GM12892 (cell line): ENCODE measurements around the gene CAP2.

Source experiments
- POLR2A ChIP-seq: IDR thresholded peaks from 2 replicates; pipeline ENCODE4 v1.6.1; 2011; ENCODE audit warnings: low read depth, low read length, control low read depth
- POLR2AphosphoS5 ChIP-seq: IDR thresholded peaks from 2 replicates; pipeline ENCODE4 v1.6.1; 2011; ENCODE audit warnings: low read depth, low read length, control low read depth
- TAF1 ChIP-seq: IDR thresholded peaks from 2 replicates; pipeline ENCODE4 v1.6.1; 2011; ENCODE audit warnings: low read depth, mild to moderate bottlenecking, control low read depth, low read length, borderline replicate concordance

DNA sequence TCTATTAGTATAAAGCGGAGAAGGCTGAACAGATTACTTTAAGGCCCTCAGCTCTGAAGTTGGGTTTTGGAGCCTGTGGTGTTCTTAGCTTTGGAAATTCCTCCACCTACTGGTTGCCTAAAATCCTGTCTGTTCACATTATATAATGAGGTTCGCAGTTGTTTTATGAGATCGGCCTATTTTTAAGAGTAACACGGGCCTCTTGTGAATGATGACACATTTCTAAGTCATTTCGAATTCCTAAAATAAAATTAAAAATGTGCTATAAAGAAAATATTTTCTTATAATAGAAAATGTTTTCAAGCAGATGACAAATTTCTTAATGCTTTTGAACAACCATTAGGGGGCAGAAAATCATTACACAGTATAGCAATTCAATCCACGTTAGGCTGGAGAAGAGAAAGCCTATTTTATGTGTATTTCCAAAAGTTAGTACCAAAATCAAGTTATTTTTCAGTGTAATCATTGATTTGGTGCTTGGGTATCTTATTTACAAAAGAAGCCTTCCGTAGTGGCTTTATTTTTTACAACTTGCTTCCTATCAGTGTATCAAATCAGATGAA lies 190.9 kb downstream of the CAP2 start:
- no peak for TF ChIP-seq POLR2A
- TF ChIP-seq POLR2AphosphoS5 = no peak
- no peak for TF ChIP-seq TAF1
